Loucy (cell line): ENCODE data around the gene RPS8.

Experiments used
- H2AFZ ChIP-seq: fragments of 200-600 bp; sonication (generic); 2 replicates; pipeline ENCODE4 v1.6.0; 2016; ENCODE audit warnings: antibody characterized with exemption, mild to moderate bottlenecking, low read length, moderate library complexity
- H3F3A ChIP-seq: fragments of 200-600 bp; 2 replicates; pipeline ENCODE4 v1.6.0; 2016; ENCODE audit warnings: antibody characterized with exemption, low read depth, mild to moderate bottlenecking
- H3K27me3 ChIP-seq: fragments of 200-600 bp; sonication (generic); 2 replicates; pipeline ENCODE4 v1.6.1; 2014; ENCODE audit warnings: low read length, mild to moderate bottlenecking; ENCODE audit not compliant: insufficient read depth, poor library complexity, severe bottlenecking
- H3K36me3 ChIP-seq: fragments of 200-600 bp; sonication (generic); 2 replicates; pipeline ENCODE4 v1.6.1; 2016; ENCODE audit warnings: low read length; ENCODE audit not compliant: insufficient read depth
- H3K4me1 ChIP-seq: fragments of 200-600 bp; sonication (generic); 2 replicates; pipeline ENCODE4 v1.5.1; 2014; ENCODE audit warnings: low read length, mild to moderate bottlenecking; ENCODE audit not compliant: insufficient read depth, poor library complexity, severe bottlenecking
- H3K4me2 ChIP-seq: fragments of 200-600 bp; sonication (generic); 2 replicates; pipeline ENCODE4 v1.6.0; 2014; ENCODE audit warnings: antibody characterized with exemption, low read length, low read depth, mild to moderate bottlenecking; ENCODE audit not compliant: poor library complexity, severe bottlenecking
- H3K4me3 ChIP-seq: fragments of 200-600 bp; sonication (generic); 2 replicates; pipeline ENCODE4 v1.5.1; 2014; ENCODE audit warnings: low read length, mild to moderate bottlenecking, mixed read lengths; ENCODE audit not compliant: poor library complexity, severe bottlenecking
- H3K79me2 ChIP-seq: fragments of 200-600 bp; sonication (generic); 2 replicates; pipeline ENCODE4 v1.6.1; 2014; ENCODE audit warnings: low read length; ENCODE audit not compliant: insufficient read depth
- H3K9ac ChIP-seq: fragments of 200-600 bp; sonication (generic); 2 replicates; pipeline ENCODE4 v1.6.0; 2014; ENCODE audit warnings: mild to moderate bottlenecking, low read depth, low read length, moderate library complexity; ENCODE audit not compliant: poor library complexity, severe bottlenecking
- H3K9me2 ChIP-seq: fragments of 200-600 bp; sonication (generic); replicated peaks from 2 replicates; pipeline ENCODE4 v1.6.1; 2016; ENCODE audit warnings: low read depth, low read length, mixed read lengths
- H3K9me3 ChIP-seq: fragments of 200-600 bp; sonication (generic); 2 replicates; pipeline ENCODE4 v1.6.1; 2014; ENCODE audit warnings: mild to moderate bottlenecking, antibody characterized with exemption, low read length, low read depth; ENCODE audit not compliant: insufficient read depth
- H4K20me1 ChIP-seq: fragments of 200-600 bp; sonication (generic); 2 replicates; pipeline ENCODE4 v1.6.0; 2014; ENCODE audit warnings: antibody characterized with exemption, low read length, mild to moderate bottlenecking; ENCODE audit not compliant: insufficient read depth, poor library complexity, severe bottlenecking
- EZH2phosphoT487 ChIP-seq: fragments of 200-600 bp; IDR thresholded peaks from 2 replicates; pipeline ENCODE4 v1.6.1; 2018; ENCODE audit warnings: antibody characterized with exemption, mild to moderate bottlenecking, moderate library complexity, borderline replicate concordance
- TF ChIP-seq, protein P1 (sequence below): fragments of 200-600 bp; sonication (generic); conservative IDR thresholded peaks from 2 replicates; pipeline ENCODE4 v1.5.1; 2014; ENCODE audit warnings: mild to moderate bottlenecking, antibody characterized with exemption, low read length

The RPS8 gene

GRCh38 chr1:44807364-44808062, 32.2 kb downstream of the RPS8 start:
- no peak overlapping the region for H3K4me2 ChIP-seq
- no peaks in the 10 kb centered on the region for H4K20me1 ChIP-seq
- no peaks in the 10 kb centered on the region for H3K27me3 ChIP-seq
- H3K9ac ChIP-seq: peak overlapping the region; percentile 60
- no peaks in the 10 kb centered on the region for H3K9me3 ChIP-seq
- H3K36me3 ChIP-seq: no peaks in the 10 kb centered on the region
- no peak overlapping the region for H2AFZ ChIP-seq
- H3F3A ChIP-seq: no peaks in the 10 kb centered on the region
- TF ChIP-seq EZH2phosphoT487: no peak
- TF ChIP-seq, protein P1, sequence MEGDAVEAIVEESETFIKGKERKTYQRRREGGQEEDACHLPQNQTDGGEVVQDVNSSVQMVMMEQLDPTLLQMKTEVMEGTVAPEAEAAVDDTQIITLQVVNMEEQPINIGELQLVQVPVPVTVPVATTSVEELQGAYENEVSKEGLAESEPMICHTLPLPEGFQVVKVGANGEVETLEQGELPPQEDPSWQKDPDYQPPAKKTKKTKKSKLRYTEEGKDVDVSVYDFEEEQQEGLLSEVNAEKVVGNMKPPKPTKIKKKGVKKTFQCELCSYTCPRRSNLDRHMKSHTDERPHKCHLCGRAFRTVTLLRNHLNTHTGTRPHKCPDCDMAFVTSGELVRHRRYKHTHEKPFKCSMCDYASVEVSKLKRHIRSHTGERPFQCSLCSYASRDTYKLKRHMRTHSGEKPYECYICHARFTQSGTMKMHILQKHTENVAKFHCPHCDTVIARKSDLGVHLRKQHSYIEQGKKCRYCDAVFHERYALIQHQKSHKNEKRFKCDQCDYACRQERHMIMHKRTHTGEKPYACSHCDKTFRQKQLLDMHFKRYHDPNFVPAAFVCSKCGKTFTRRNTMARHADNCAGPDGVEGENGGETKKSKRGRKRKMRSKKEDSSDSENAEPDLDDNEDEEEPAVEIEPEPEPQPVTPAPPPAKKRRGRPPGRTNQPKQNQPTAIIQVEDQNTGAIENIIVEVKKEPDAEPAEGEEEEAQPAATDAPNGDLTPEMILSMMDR: no peak
- no peaks in the 10 kb centered on the region for H3K9me2 ChIP-seq
- H3K4me3 ChIP-seq: no peak overlapping the region
- peaks cover 25% of the 10 kb centered on the region for H3K4me1 ChIP-seq
- no peaks in the 10 kb centered on the region for H3K79me2 ChIP-seq

DNA sequence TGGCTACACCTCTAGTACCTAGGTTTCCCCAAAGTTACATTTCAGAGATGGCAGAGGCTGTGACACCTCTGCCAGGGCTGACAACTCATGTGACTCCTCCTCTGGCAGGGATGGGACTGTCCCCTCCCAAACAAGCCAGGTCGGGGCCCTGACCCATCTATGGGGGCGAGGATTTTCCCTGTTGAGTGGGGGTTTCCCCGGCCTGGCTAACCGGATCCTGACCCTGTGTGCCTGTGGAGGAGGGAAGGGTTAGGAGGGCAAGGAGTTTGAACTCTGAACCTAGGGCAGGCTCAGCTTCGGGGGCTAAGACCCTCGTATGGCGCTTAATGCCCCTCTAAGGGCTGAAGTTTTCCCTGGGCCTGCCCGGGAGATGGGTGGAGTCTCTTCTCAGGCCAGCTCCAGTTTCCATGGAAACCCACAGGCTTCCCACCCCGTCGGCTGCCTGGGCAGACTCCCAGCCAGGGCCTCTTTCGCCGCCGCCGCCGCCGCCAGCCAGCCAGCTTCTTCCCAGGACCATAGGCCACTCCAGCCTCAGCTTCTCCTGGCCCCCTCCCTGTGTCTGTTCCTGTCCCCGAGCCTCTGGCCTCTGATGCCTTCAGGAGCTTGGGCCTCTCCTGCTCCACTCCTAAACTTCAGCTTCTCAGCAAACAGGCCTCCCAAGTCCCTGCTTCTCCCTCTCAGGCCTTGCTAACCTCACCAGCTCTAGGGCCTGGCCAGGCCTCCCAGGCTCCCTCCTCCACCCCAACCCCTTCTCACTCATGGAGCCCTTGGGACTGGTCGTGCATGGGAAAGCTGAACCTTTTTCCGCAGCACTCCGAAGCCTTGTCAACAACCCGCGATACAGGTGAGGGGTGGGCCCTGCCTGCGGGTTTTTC, 33.0 kb downstream of the RPS8 start, which contains the start of gene BTBD19:
TSS of gene BTBD19 (plus strand) at position 461 of the 875 bp plus-strand sequence. CDS start at position 759, 298 bp downstream.
- TF ChIP-seq EZH2phosphoT487: no peak
- TF ChIP-seq, protein P1: no peak
- H3F3A ChIP-seq: no peaks in the 10 kb centered on the region

GRCh38 chr1:44808938-44809917, 33.9 kb downstream of the RPS8 start:
- Histone ChIP-seq H3K79me2 (no peaks in the 10 kb centered on the region), H3K4me2 (peak overlapping the region; percentile 24), H2AFZ (no peak overlapping the region), H3K4me1 (peaks cover 28% of the 10 kb centered on the region), H3K4me3 (no peak overlapping the region), H3K9me2 (no peaks in the 10 kb centered on the region), H3K9me3 (no peaks in the 10 kb centered on the region), H3F3A (no peaks in the 10 kb centered on the region), H3K36me3 (no peaks in the 10 kb centered on the region), H3K27me3 (no peaks in the 10 kb centered on the region), H3K9ac (peak overlapping the region; percentile 60), H4K20me1 (no peaks in the 10 kb centered on the region)
- TF ChIP-seq, protein P1: no peak

More for the DNA sequence above, 33.0 kb downstream of the RPS8 start, which contains the start of gene BTBD19:
- H3K79me2 ChIP-seq: no peaks in the 10 kb centered on the region
- no peaks in the 10 kb centered on the region for H3K9me2 ChIP-seq
- no peak within 1 kb of the TSS for H3K4me3 ChIP-seq
- no peaks in the 10 kb centered on the region for H3K36me3 ChIP-seq
- H3K4me1 ChIP-seq: peaks cover 25% of the 10 kb centered on the region
- peak within 1 kb of the TSS; percentile 24 for H3K4me2 ChIP-seq
- H4K20me1 ChIP-seq: no peaks in the 10 kb centered on the region
- no peaks in the 10 kb centered on the region for H3K9me3 ChIP-seq
- no peak within 1 kb of the TSS for H2AFZ ChIP-seq
- H3K27me3 ChIP-seq: no peaks in the 10 kb centered on the region
- peak within 1 kb of the TSS; percentile 60 for H3K9ac ChIP-seq
